Right kidney (tissue), 9 donors: ENCODE data around the gene UBE2Z.
"Not testable (repeated sequence)": the region's sequence is repeated elsewhere in the genome, so short reads cannot be mapped to it uniquely, and the experiment has no call there.

Source experiments
- DNase-seq: peaks from one replicate; pipeline ENCODE4 v3.0.0-alpha.2; 2016
- long read RNA-seq, 8 donors: transcript quantifications; one replicate each; lab custom pipeline, GENCODE V29; 2026

UBE2Z gene
- long read RNA-seq, donor 1, full-length matches to known transcripts = 29 of 131 reads
- long read RNA-seq, donor 1, partial matches to known transcripts = 33 of 131 reads
- long read RNA-seq, donor 1, other reads (novel, unspliced or antisense) = 69 of 131 reads
- long read RNA-seq, donor 2, transcript UBE2Z-201 (7 exons, 3,122 nt) = major isoform, 8 of 8 reads
- long read RNA-seq, donor 2, partial matches to known transcripts = 0 of 8 reads
- long read RNA-seq, donor 2, other reads (novel, unspliced or antisense) = 0 of 8 reads
- long read RNA-seq, donor 3, full-length matches to known transcripts = 23 of 23 reads
- long read RNA-seq, donor 3, partial matches to known transcripts = 0 of 23 reads
- long read RNA-seq, donor 3, other reads (novel, unspliced or antisense) = 0 of 23 reads
- long read RNA-seq, donor 4, full-length matches to known transcripts = 33 of 33 reads
- long read RNA-seq, donor 4, partial matches to known transcripts = 0 of 33 reads
- long read RNA-seq, donor 4, other reads (novel, unspliced or antisense) = 0 of 33 reads
- long read RNA-seq, donor 5, full-length matches to known transcripts = 29 of 259 reads
- long read RNA-seq, donor 5, partial matches to known transcripts = 122 of 259 reads
- long read RNA-seq, donor 5, other reads (novel, unspliced or antisense) = 108 of 259 reads
- long read RNA-seq, donor 6, full-length matches to known transcripts = 31 of 31 reads
- long read RNA-seq, donor 6, partial matches to known transcripts = 0 of 31 reads
- long read RNA-seq, donor 6, other reads (novel, unspliced or antisense) = 0 of 31 reads
- long read RNA-seq, donor 7 = 0 reads
- long read RNA-seq, donor 8, full-length matches to known transcripts = 29 of 154 reads
- long read RNA-seq, donor 8, partial matches to known transcripts = 55 of 154 reads
- long read RNA-seq, donor 8, other reads (novel, unspliced or antisense) = 70 of 154 reads

GRCh38 chr17:48908047-48908843 lies at the start of gene UBE2Z:
Gene UBE2Z (plus strand): TSS chr17:48908407. CDS start chr17:48908504, 97 bp downstream.
- DNase-seq = peak; percentile 96

- no peak for DNase-seq
These were observed 48.2 kb upstream of the UBE2Z start for GRCh38 chr17:48860034-48860433.

- no peak for DNase-seq
These were observed 47.8 kb upstream of the UBE2Z start for GRCh38 chr17:48860456-48860855.

- no peak for DNase-seq
These were observed 39.2 kb upstream of the UBE2Z start for GRCh38 chr17:48868916-48869500.

GRCh38 chr17:48869821-48870318 lies 38.3 kb upstream of the UBE2Z start:
- no peak for DNase-seq

GRCh38 chr17:48871035-48871550 lies 37.1 kb upstream of the UBE2Z start:
- DNase-seq = no peak

- DNase-seq = peak; percentile 47
These were observed 36.5 kb upstream of the UBE2Z start for GRCh38 chr17:48871551-48872351.

- DNase-seq = not testable (repeated sequence)
These were observed 35.8 kb upstream of the UBE2Z start for GRCh38 chr17:48872409-48872808.

GRCh38 chr17:48873209-48873608 lies 35.0 kb upstream of the UBE2Z start:
- no peak for DNase-seq

GRCh38 chr17:48873696-48874443 lies 34.3 kb upstream of the UBE2Z start:
- DNase-seq = no peak

GRCh38 chr17:48878920-48879898 lies 29.0 kb upstream of the UBE2Z start:
- peak; percentile 59 for DNase-seq

- no peak for DNase-seq
These were observed 25.9 kb upstream of the UBE2Z start for GRCh38 chr17:48882272-48882671.

GRCh38 chr17:48883171-48883570 lies 25.0 kb upstream of the UBE2Z start:
- no peak for DNase-seq

- no peak for DNase-seq
These were observed 18.1 kb upstream of the UBE2Z start for GRCh38 chr17:48890086-48890485.

- no peak for DNase-seq
These were observed 15.1 kb upstream of the UBE2Z start for GRCh38 chr17:48892940-48893645.

- DNase-seq = no peak
These were observed 14.3 kb upstream of the UBE2Z start for GRCh38 chr17:48893646-48894508.

GRCh38 chr17:48894886-48895285 lies 13.3 kb upstream of the UBE2Z start:
- DNase-seq = no peak
